ENCODE measurements around the gene CTNNBIP1.
A peak's percentile ranks its signal among the peaks of the same experiment; 100 is the strongest.

CTNNBIP1 gene

DNA sequence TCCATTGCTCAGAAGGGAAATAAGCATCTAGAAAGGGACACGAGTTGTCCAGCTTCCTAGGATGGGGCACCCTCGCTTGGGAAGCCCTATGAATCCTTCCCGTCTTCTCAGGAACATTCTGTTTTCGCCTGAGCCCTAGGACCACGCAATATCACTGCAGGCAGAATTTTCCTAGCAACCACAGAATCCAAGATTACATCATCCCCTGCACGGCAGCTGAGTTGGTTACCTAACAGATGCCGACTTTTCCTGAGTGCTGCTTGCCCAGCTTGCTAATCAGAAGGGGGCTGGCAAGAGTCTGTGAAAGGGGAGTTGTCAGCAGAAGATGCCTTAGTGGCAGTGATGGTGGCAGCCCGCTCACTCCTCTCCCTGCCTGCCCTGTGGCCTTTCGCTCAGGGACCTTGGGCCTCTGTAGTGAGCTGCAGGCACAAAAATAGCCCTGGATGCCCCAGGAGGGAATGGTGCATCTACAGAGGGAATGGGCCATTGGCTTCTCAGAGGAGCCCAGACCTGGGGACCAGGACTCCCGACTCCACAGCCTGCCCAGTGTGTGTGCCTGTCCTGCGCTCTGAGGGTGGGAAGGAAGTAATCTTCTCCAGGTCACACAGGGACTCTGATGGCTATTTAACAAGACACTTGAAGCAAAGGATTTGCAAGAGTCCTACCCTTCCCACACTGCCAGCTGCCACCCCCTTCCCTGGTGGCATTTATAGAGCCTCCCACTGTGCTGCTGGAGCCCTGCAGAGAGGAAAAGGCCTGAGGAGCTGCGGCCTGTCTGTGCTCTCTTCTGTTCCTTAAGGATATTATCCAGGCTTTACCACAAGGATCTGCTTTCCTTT lies 57.4 kb downstream of the CTNNBIP1 start:
- Histone ChIP-seq H3K27ac (no peak overlapping the region), H3K27me3 (peaks cover 9% of the 10 kb centered on the region), H3K36me3 (peaks cover 12% of the 10 kb centered on the region), H3K9me3 (no peaks in the 10 kb centered on the region), H3K4me3 (ENCODE audit: low read depth in 1 of 2, low read length in 1 of 2) (no peak overlapping the region), H3K4me1 (ENCODE audit: control insufficient read depth in 1 of 2, insufficient read depth in 1 of 2, low read depth in 1 of 2, low read length in 1 of 2) (peaks cover 7 to 17% of the 10 kb centered on the region in 2 experiments)
- TF ChIP-seq, protein P1, sequence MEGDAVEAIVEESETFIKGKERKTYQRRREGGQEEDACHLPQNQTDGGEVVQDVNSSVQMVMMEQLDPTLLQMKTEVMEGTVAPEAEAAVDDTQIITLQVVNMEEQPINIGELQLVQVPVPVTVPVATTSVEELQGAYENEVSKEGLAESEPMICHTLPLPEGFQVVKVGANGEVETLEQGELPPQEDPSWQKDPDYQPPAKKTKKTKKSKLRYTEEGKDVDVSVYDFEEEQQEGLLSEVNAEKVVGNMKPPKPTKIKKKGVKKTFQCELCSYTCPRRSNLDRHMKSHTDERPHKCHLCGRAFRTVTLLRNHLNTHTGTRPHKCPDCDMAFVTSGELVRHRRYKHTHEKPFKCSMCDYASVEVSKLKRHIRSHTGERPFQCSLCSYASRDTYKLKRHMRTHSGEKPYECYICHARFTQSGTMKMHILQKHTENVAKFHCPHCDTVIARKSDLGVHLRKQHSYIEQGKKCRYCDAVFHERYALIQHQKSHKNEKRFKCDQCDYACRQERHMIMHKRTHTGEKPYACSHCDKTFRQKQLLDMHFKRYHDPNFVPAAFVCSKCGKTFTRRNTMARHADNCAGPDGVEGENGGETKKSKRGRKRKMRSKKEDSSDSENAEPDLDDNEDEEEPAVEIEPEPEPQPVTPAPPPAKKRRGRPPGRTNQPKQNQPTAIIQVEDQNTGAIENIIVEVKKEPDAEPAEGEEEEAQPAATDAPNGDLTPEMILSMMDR (IDR thresholded peaks at IDR 0.05), result no peak

DNA sequence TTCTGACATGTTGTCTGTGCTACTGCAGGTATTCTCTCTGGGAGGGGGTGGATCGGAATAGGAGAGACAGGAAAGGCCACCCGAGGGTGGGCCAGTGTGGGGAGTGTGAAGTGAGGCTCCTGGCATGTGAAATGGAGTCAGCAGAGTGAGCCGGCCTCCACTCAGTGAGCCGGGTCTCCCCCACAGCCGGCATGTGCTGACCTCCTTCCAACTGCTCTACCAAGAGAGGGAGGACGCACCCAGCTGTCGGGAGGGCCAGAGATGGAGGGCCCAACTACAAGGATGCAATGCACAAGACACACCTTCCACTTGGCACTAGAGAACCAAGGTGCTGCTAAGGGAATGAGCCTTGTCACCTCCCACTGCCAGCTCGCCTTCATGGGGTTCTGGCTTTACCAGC lies 58.1 kb downstream of the CTNNBIP1 start:
- Histone ChIP-seq H3K4me3 (ENCODE audit: low read depth in 1 of 2, low read length in 1 of 2) (no peak overlapping the region), H3K27ac (no peak overlapping the region), H3K9me3 (no peaks in the 10 kb centered on the region), H3K27me3 (peaks cover 9% of the 10 kb centered on the region), H3K36me3 (peaks cover 10% of the 10 kb centered on the region), H3K4me1 (ENCODE audit: control insufficient read depth in 1 of 2, insufficient read depth in 1 of 2, low read depth in 1 of 2, low read length in 1 of 2) (peaks cover 7 to 17% of the 10 kb centered on the region in 2 experiments)
- TF ChIP-seq, protein P1 (IDR thresholded peaks at IDR 0.05), result no peak

DNA sequence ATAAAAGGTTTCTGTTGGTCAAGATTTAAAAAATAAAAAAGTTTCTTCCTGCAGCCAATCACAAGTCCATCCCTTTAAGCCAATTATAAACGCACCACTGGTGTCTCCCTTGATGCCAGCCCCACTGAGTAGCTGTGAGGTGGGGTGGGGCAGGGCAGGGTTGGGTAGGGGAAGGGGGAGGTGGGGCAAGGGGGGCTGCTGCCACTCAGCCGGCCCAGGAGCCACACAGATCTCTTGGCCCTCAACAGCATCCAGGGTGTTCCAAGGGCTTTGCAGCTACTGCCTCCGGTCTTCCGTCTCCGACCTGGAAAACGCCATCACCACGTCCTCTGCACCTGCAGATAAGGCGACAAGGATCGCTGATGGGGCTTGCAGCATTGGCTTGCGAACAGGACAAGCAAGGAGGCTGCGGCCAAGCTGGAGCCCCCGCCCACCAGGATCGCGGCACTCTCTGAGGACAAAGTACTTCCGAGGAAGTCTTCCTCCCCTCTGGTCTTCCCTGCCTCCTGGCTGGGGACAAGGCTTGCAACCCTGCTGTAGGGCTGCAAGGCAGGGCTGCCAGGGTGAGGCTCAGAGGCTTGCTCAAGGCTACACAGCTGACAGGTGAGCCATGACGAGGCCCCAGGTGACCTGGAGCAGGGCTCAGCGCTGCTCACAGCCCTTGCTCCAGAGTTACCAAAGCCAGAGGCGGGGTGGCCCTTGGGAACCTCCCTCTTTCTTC lies 59.5 kb downstream of the CTNNBIP1 start:
- TF ChIP-seq, protein P1 (IDR thresholded peaks at IDR 0.05), result no peak
- peaks cover 7 to 17% of the 10 kb centered on the region in 2 experiments for H3K4me1 ChIP-seq (ENCODE audit: control insufficient read depth in 1 of 2, insufficient read depth in 1 of 2, low read depth in 1 of 2, low read length in 1 of 2)
- peak overlapping the region in 1 of 2 experiments; percentile 16 for H3K4me3 ChIP-seq (ENCODE audit: low read depth in 1 of 2, low read length in 1 of 2)
- no peaks in the 10 kb centered on the region for H3K9me3 ChIP-seq
- peaks cover 9% of the 10 kb centered on the region for H3K27me3 ChIP-seq
- peaks cover 10% of the 10 kb centered on the region for H3K36me3 ChIP-seq
- no peak overlapping the region for H3K27ac ChIP-seq

DNA sequence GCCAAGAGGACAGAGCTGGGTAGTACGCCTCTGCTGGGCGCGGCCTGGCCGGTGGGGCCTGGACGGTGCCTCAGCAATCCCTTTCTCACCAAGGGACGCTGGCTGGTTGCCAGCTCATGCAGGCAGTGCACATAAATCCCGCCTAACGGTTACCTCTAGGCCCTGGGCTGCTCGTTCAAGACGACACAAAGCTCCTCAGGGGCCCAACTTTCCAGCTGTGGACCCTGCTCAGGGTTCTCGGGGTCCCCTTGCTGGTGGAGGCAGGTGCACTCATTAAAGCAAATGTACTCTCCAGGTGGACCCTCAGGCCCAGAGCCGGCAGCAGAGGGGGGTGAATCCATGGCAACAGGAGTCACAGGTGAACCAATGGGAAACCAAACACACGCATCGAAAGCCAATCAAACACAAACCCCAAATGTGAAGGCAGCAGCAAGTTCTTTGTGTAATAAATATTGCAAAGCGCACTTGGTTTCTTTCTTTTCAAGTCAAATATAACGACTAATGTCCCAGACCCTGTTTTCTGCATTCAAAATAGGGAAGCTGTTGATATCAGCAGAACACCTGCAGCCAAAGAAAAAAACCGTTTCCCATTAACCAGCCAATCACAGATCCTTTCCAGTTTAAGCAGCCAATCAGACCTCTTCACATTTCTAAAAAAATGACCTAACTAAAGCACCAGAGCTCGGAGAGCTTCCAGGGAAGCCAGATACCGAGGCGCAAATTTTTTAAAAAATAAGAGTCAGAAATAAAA lies 60.2 kb downstream of the CTNNBIP1 start:
- Histone ChIP-seq H3K9me3 (no peaks in the 10 kb centered on the region), H3K4me3 (ENCODE audit: low read depth in 1 of 2, low read length in 1 of 2) (peak overlapping the region in 1 of 2 experiments; percentile 16), H3K27me3 (peaks cover 9% of the 10 kb centered on the region), H3K36me3 (peaks cover 10% of the 10 kb centered on the region), H3K27ac (no peak overlapping the region), H3K4me1 (ENCODE audit: control insufficient read depth in 1 of 2, insufficient read depth in 1 of 2, low read depth in 1 of 2, low read length in 1 of 2) (peaks cover 7 to 17% of the 10 kb centered on the region in 2 experiments)
- TF ChIP-seq, protein P1 (IDR thresholded peaks at IDR 0.05), result no peak

DNA sequence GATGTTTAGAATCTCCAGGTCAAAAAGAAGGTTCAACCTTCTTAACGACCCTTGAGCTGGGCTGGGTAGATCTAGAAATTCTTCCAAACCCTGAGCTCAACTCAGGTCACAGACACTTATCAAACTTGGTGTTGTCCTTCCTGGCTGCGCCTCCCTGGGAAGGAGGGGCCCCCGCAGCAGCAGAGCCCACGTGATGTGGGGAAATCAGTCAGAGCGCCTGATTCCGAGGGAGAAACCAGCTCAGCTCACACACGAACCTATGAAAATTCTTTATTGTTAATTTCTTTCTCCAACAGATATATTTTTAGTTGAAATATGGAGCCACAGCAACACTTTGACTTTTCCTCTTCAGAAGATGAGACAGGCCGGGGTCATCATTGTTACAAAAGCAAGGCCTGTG lies 62.0 kb downstream of the CTNNBIP1 start:
- H3K27me3 ChIP-seq, result peaks cover 9% of the 10 kb centered on the region
- H3K36me3 ChIP-seq, result peaks cover 10% of the 10 kb centered on the region
- peaks cover 7 to 17% of the 10 kb centered on the region in 2 experiments for H3K4me1 ChIP-seq (ENCODE audit: control insufficient read depth in 1 of 2, insufficient read depth in 1 of 2, low read depth in 1 of 2, low read length in 1 of 2)
- no peak overlapping the region for H3K4me3 ChIP-seq (ENCODE audit: low read depth in 1 of 2, low read length in 1 of 2)
- H3K9me3 ChIP-seq, result no peaks in the 10 kb centered on the region
- no peak overlapping the region for H3K27ac ChIP-seq
- TF ChIP-seq, protein P1 (IDR thresholded peaks at IDR 0.05), result no peak
